Spinal cord (tissue), 10 donors: Measurements from ENCODE around the gene TEX55. TPM values are rescaled to one million over a fixed set of nuclear protein-coding genes. Genes with fewer than 3 reads are reported as not detected.
"Not testable (repeated sequence)": the region's sequence is repeated elsewhere in the genome, so short reads cannot be mapped to it uniquely, and the experiment has no call there.

Source experiments
- DNase-seq, 6 donors: peaks; one replicate each; pipeline versions ENCODE4 v3.0.0 to v3.0.0-alpha.2; 2013 to 2015; ENCODE audit warnings: low spot score in 6 of 6, low read depth in 4 of 6
- H3K27ac ChIP-seq: one replicate; pipeline ENCODE4 v1.5.1; 2013; ENCODE audit warnings: low read depth, low read length, control low read depth
- H3K27me3 ChIP-seq: one replicate; pipeline ENCODE4 v1.6.1; 2013; ENCODE audit warnings: low read length; ENCODE audit not compliant: control insufficient read depth, insufficient read depth
- H3K36me3 ChIP-seq: one replicate; pipeline ENCODE4 v1.6.1; 2013; ENCODE audit warnings: low read length; ENCODE audit not compliant: control insufficient read depth, insufficient read depth
- H3K4me1 ChIP-seq: one replicate; pipeline ENCODE4 v1.6.1; 2013; ENCODE audit warnings: low read length; ENCODE audit not compliant: control insufficient read depth, insufficient read depth
- H3K4me3 ChIP-seq: one replicate; pipeline ENCODE4 v1.5.1; 2013; ENCODE audit warnings: low read depth, low read length, control low read depth
- H3K9me3 ChIP-seq: one replicate; pipeline ENCODE4 v1.6.1; 2013; ENCODE audit warnings: low read length; ENCODE audit not compliant: control insufficient read depth, insufficient read depth
- WGBS: methylation state at CpG from one replicate; pipeline ENCODE4 v1.1.5; 2013; ENCODE audit warnings: missing lambda C conversion rate; ENCODE audit not compliant: insufficient coverage; 5-methylcytosine and 5-hydroxymethylcytosine counted together
- polyA plus RNA-seq, 2 donors: library from polyadenylated mRNA; unstranded; fragments of 120-200 nt; gene quantifications; one replicate each; pipeline ENCODE4 v1.2.1, GENCODE V29; 2013; ENCODE audit not compliant: insufficient read length in 2 of 2
- total RNA-seq, 2 donors: library from RNA; depleted of rRNA in 1 of 2; stranded (reverse); fragments of 120-200 nt in 1 of 2; fragments of >200 nt in 1 of 2; gene quantifications; one replicate each; pipeline versions ENCODE4 v1.2.3 to v1.2.4, GENCODE V29; 2013 to 2014
- donor health status: healthy.

Gene TEX55
- total and polyA plus RNA-seq, 4 donors = not detected

GRCh38 chr3:119149484-119149883 lies 3.5 kb downstream of the TEX55 start:
- Histone ChIP-seq H3K9me3 (peaks cover 3% of the 10 kb centered on the region), H3K4me1 (no peaks in the 10 kb centered on the region), H3K27ac (no peak overlapping the region), H3K27me3 (no peaks in the 10 kb centered on the region), H3K4me3 (no peak overlapping the region), H3K36me3 (no peaks in the 10 kb centered on the region)
- DNase-seq = no peak
- WGBS = no CpG with 5 or more reads among the region's 4 CpGs

GRCh38 chr3:119156868-119157267 lies 10.9 kb downstream of the TEX55 start:
- Histone ChIP-seq H3K27me3 (no peaks in the 10 kb centered on the region), H3K36me3 (no peaks in the 10 kb centered on the region), H3K9me3 (peaks cover 3% of the 10 kb centered on the region), H3K4me3 (no peak overlapping the region), H3K27ac (no peak overlapping the region), H3K4me1 (no peaks in the 10 kb centered on the region)
- DNase-seq = no peak

- Histone ChIP-seq H3K4me1 (no peaks in the 10 kb centered on the region), H3K9me3 (peaks cover 3% of the 10 kb centered on the region), H3K27me3 (no peaks in the 10 kb centered on the region), H3K4me3 (no peak overlapping the region), H3K36me3 (no peaks in the 10 kb centered on the region), H3K27ac (no peak overlapping the region)
- DNase-seq = no peak
- WGBS = 80% methylated on average over 1 of the region's 2 CpGs
Observed at GRCh38 chr3:119157971-119158370, 12.0 kb downstream of the TEX55 start.

GRCh38 chr3:119160361-119160760 lies 14.4 kb downstream of the TEX55 start:
- Histone ChIP-seq H3K4me3 (no peak overlapping the region), H3K4me1 (no peaks in the 10 kb centered on the region), H3K27ac (no peak overlapping the region), H3K9me3 (no peaks in the 10 kb centered on the region), H3K27me3 (no peaks in the 10 kb centered on the region), H3K36me3 (no peaks in the 10 kb centered on the region)
- no CpG with 5 or more reads among the region's 1 CpG for WGBS
- DNase-seq = no peak

GRCh38 chr3:119160815-119161214 lies 14.8 kb downstream of the TEX55 start:
- no peaks in the 10 kb centered on the region for H3K4me1 ChIP-seq
- WGBS = no CpG with 5 or more reads among the region's 1 CpG
- H3K4me3 ChIP-seq = no peak overlapping the region
- DNase-seq = no peak
- H3K27ac ChIP-seq = no peak overlapping the region
- H3K36me3 ChIP-seq = no peaks in the 10 kb centered on the region
- no peaks in the 10 kb centered on the region for H3K9me3 ChIP-seq
- H3K27me3 ChIP-seq = no peaks in the 10 kb centered on the region

GRCh38 chr3:119161240-119161639 lies 15.3 kb downstream of the TEX55 start:
- Histone ChIP-seq H3K36me3 (no peaks in the 10 kb centered on the region), H3K27ac (no peak overlapping the region), H3K4me3 (no peak overlapping the region), H3K9me3 (no peaks in the 10 kb centered on the region), H3K27me3 (no peaks in the 10 kb centered on the region), H3K4me1 (no peaks in the 10 kb centered on the region)
- DNase-seq = no peak
- 80% methylated on average over 1 of the region's 2 CpGs for WGBS

- 92% methylated on average over 7 of the region's 9 CpGs for WGBS
- not testable (repeated sequence) for H3K9me3 ChIP-seq, H3K27me3 ChIP-seq, H3K27ac ChIP-seq, H3K4me1 ChIP-seq, H3K36me3 ChIP-seq, DNase-seq, H3K4me3 ChIP-seq
Observed at GRCh38 chr3:119164745-119165144, 18.8 kb downstream of the TEX55 start.

- Histone ChIP-seq H3K9me3 (no peaks in the 10 kb centered on the region), H3K4me3 (no peak overlapping the region), H3K27me3 (no peaks in the 10 kb centered on the region), H3K4me1 (no peaks in the 10 kb centered on the region), H3K36me3 (no peaks in the 10 kb centered on the region), H3K27ac (no peak overlapping the region)
- WGBS = 100% methylated on average over 1 of the region's 3 CpGs
- DNase-seq = no peak
Observed at GRCh38 chr3:119170821-119171220, 24.9 kb downstream of the TEX55 start.

- 46% methylated on average over 9 of the region's 13 CpGs for WGBS
- Histone ChIP-seq H3K27ac (no peak within 1 kb of the TSS), H3K4me1 (no peaks in the 10 kb centered on the region), H3K27me3 (no peaks in the 10 kb centered on the region), H3K9me3 (peaks cover 2% of the 10 kb centered on the region), H3K4me3 (no peak within 1 kb of the TSS), H3K36me3 (no peaks in the 10 kb centered on the region)
- no peak for DNase-seq
Observed at GRCh38 chr3:119173325-119173724, 27.4 kb downstream of the TEX55 start, which contains the start of gene UPK1B. TSS of gene UPK1B (plus strand) at chr3:119173598. CDS start at chr3:119186742, 13,144 bp downstream.

- peak in 1 of 6 donors; percentile 15 for DNase-seq
- no peaks in the 10 kb centered on the region for H3K27me3 ChIP-seq
- H3K4me3 ChIP-seq = no peak overlapping the region
- no peaks in the 10 kb centered on the region for H3K36me3 ChIP-seq
- WGBS = 92% methylated on average over 5 of the region's 10 CpGs
- H3K4me1 ChIP-seq = no peaks in the 10 kb centered on the region
- peaks cover 2% of the 10 kb centered on the region for H3K9me3 ChIP-seq
- H3K27ac ChIP-seq = no peak overlapping the region
Observed at GRCh38 chr3:119175872-119176756, 30.1 kb downstream of the TEX55 start.
